NCI-H2107 treated with DMSO at 0.1 percent for 48 hours (cell line): Measurements from ENCODE around the gene S100P.

Experiments used
- DNase-seq: peaks from one replicate; lab custom pipeline; 2025; ENCODE audit not compliant: unreplicated experiment; lab: John Stamatoyannopoulos, UW

Gene S100P

GRCh38 chr4:6695660-6696610, 2.3 kb downstream of the S100P start:
- DNase-seq, result no peak

DNA sequence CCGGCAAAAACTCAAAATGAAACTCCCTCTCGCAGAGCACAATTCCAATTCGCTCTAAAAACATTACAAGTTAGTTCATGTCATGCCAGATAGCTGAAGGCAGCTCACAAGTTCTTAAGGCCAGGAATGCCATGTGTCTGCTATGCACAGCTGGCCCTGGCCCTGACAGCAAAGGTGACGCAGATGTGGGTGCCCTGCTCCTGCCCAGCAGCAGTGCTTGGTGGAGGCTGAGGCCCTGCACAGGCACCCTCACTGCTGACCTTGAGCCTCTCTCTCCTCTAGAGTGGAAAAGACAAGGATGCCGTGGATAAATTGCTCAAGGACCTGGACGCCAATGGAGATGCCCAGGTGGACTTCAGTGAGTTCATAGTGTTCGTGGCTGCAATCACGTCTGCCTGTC, 2.9 kb downstream of the S100P start:
- DNase-seq, result no peak

- no peak for DNase-seq
These were observed 3.5 kb downstream of the S100P start for GRCh38 chr4:6697131-6697530.

GRCh38 chr4:6699388-6699787, 5.7 kb downstream of the S100P start:
- no peak for DNase-seq

- no peak for DNase-seq
These were observed 6.2 kb downstream of the S100P start for GRCh38 chr4:6699903-6700302.

DNA sequence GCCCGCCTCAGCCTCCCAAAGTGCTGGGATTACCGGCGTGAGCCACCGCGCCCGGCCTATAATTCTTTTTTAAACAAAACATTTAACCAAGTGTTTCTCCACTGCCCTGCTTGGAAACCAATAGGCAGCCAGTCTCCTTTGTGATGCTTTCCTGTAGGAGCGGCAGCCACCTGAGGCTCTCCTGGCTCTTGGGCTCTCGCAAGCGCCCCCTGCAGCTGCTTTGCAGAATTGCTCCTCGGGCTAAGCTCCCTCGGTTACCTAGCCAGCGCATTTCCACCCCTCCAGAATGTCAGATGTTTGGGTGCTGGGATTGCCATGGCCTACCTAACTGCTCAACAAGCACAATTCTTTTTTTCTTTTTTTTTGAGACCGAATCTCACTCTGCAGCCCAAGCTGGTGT, 7.7 kb downstream of the S100P start:
- no peak for DNase-seq

GRCh38 chr4:6702761-6703160, 9.1 kb downstream of the S100P start:
- DNase-seq, result no peak

- DNase-seq, result no peak
These were observed 10.1 kb downstream of the S100P start for GRCh38 chr4:6703786-6704185.

DNA sequence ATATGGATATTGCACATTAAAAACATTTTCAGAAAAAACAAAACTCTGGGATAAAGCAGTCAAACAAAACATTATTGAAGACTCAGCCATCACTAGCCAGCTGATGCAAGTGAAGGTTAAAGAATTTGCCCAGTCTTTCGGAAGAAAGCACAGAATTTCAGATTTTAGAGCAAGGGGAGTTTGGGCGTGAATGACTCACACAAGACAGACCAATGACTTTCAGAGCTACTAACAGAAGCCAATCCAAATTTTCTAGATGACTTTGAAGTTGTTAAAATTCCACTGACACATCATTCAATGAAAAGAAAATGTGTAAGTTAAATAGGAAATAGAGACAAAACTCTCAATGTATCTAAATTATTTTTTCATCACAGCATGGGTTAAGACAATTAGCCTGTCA, 12.0 kb downstream of the S100P start:
- DNase-seq, result no peak

GRCh38 chr4:6706173-6706572, 12.5 kb downstream of the S100P start:
- no peak for DNase-seq

DNA sequence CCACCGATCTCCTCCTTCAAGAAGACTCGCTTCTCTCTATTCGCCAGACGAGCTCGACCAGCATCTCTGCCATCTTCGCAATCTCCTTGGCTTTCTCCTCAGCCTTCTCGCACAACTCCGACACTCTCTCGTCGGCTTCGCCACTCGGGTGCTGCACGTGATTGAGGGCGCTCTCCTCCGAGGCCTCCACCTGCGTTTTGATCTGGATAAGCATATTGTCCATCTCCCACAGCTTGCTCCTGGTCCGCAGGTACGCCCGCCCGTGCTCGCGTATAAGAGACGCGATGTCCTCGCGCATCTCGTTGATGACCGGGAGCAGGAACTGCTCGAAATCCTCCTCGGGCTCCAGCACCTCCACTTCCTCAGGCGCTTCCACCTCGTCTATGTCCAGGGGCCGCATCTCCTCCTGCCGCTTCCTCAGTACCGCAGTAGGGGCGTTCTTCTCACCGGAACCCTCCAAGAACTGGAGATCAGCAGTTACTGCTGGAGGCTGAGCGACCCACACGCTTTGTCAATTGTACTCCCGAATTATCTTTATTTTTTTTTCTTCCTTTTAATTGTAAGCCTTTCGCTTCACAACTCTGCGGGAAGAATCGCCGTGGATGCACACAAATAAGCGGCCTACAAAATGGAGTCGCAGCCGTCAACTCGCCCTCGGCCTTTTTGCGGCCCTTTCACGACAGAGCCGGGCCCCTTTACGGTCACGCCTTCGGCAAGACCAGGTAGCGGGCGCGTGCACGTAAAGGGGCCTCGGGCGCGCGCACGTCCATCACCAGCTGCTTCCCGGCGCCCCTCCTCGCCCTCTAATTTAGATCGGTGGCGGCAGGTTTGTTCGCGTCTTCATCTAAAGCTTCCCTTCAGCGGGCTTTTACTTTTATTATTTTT, 15.8 kb downstream of the S100P start, which contains the start of gene MRFAP1L1:
MRFAP1L1 (minus strand) TSS at position 636 of the 885 bp plus-strand sequence; CDS start at position 400, 236 bp downstream.
- peak; percentile 82 for DNase-seq

GRCh38 chr4:6710282-6710681, 16.6 kb downstream of the S100P start:
- no peak for DNase-seq

- DNase-seq, result no peak
These were observed 17.3 kb downstream of the S100P start for GRCh38 chr4:6710996-6711395.

DNA sequence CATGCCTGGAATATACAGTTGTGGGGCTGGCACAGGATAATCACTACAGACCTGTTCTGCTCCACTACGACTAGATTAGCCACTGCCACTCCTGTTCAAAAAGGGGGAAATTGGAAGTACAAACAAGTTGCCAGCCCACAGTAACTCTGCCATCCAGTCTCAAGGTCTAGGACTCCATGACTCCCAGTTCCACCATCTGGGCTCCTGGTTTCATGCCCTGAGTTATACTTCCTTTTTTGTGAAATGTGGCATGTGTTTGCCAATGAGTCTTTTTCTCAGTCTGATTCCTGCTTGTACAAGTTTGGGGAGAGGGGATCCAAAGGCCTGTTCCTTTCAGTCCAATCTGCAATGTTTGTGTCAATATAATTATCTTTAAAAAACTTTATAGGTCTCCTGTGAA, 21.3 kb downstream of the S100P start:
- DNase-seq, result no peak

DNA sequence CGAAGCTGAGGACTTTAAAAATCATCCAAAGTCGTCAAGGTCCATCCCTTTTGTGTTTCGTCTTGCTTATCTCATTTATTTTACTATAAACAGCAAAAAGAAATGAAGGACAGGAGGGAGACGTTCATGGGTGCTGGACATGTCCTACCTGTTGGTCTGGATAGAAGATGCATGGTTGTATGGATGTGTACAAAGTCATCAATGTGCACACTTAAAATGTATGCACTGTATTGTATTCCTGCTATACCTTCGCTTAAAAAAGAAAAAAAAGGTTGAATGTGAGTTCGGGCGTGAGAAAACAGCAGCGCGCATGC, 22.0 kb downstream of the S100P start:
- no peak for DNase-seq

DNA sequence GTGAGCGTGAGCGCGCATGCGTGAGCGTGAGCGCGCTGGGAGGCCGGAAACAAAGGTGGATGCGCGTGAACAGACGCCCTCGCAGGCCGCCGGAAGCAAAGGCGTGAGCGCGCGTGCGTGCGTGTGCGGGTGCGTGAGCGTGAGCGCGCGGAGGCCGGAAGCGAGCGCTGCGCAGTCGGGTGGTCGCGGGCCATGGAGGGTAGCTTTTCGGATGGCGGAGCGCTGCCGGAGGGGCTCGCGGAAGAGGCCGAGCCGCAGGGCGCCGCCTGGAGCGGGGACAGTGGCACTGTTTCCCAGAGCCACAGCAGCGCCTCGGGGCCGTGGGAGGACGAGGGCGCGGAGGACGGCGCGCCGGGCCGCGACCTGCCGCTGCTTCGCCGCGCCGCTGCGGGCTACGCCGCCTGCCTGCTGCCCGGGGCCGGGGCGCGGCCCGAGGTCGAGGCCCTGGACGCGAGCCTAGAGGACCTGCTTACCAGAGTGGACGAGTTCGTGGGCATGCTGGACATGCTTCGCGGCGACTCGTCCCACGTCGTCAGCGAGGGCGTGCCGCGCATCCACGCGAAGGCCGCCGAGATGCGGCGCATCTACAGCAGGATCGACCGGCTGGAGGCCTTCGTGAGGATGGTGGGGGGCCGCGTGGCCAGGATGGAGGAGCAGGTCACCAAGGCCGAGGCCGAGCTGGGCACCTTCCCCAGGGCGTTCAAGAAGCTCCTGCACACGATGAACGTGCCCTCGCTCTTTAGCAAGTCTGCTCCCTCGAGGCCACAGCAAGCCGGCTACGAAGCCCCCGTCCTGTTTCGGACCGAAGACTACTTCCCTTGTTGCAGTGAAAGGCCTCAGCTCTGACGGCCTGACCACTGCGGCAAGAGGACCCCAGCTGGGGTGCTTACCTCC, 22.6 kb downstream of the S100P start, which contains the start of gene BLOC1S4:
BLOC1S4 (plus strand) TSS at position 157 of the 894 bp plus-strand sequence; CDS start at position 193, 36 bp downstream.
- DNase-seq, result peak; percentile 19

DNA sequence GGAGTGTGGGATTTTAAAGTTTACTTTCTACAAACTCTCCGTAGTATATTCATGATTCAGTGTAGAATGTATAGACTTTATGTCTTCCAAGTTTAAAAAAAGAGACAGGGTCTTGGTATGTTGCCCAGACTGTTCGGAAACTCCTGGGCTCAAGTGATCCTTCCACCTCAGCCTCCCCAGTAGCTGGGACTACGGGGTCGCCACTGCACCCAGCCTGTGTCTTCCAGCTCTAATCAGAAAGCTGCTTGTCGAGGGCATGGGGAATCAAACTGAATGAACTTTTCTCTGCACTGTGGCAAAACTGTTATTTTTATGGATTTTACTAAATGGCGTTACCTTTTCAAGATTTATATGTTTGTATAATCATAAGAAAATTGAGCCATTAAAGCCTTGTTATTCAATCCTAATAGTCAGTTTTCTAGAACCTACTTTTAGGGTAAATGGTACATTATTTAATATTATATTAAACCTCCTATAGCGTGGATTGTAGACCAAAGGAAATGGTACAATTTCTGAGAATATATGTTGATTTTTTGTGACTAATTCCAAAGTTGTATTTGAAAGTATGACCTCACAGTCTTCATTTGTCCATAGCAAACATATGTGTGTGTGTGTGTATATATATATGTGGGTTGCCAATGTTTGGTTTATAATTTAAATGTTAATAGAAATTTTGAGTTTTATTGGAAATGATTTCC, 23.4 kb downstream of the S100P start:
- no peak for DNase-seq

- DNase-seq, result no peak
These were observed 25.4 kb downstream of the S100P start for GRCh38 chr4:6718932-6719610.

DNA sequence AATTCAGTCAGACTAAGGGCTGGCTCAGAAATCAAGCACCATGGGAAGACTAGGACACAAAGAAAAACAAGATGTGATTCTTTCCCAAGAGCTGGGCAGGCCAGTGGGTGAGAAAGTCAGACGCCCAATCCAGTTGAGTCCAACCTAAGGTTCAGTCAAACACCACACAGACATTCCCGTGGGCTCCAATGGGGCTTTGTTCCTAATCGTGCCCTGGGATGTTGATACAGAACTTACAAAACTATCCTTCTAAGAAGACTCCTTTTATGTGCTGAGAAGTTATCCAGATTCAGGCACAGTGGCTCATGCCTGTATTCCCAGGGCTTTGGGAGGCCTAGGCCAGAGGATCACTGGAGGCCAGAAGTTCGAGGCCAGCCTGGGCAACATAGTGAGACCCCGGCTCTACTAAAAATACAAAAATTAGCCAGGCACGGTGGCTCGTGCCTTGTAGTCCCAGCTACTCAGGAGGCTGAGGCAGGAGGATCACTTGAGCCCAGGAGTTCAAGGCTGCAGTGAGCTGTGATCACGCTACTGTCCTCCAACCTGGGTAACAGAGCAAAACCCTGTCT, 26.0 kb downstream of the S100P start:
- DNase-seq, result no peak
